ENCODE measurements around the gene NUMBL. TPM values are rescaled to one million over a fixed set of nuclear protein-coding genes. Genes with fewer than 3 reads are reported as not detected.
A peak's percentile ranks its signal among the peaks of the same experiment; 100 is the strongest.

The NUMBL gene
- total and polyA plus RNA-seq, 5 experiments from 2014 or later, result 0.80 to 16.9 (median 1.2) TPM

GRCh38 chr19:40697007-40697406 lies 6.6 kb upstream of the NUMBL start:
- H3K4me1 Mint-ChIP-seq, result peaks cover 0 to under 1% (median 0%) of the 10 kb centered on the region in 4 donors
- no peak for ATAC-seq
- POLR2A ChIA-PET, result interaction anchor here (0.6 to 0.8 kb wide), 2 partner anchors 14 to 17 kb away, joined by 3 to 4 read pairs; no protein-coding TSS in a partner anchor
- no peak overlapping the region for H3K27ac Mint-ChIP-seq
- H3K36me3 Mint-ChIP-seq, result peaks cover 0 to 35% (median 3%) of the 10 kb centered on the region in 3 donors
- DNase-seq, result no peak
- no peaks in the 10 kb centered on the region for H3K9me3 Mint-ChIP-seq
- no peaks in the 10 kb centered on the region for H3K27me3 Mint-ChIP-seq
- no peak overlapping the region for H3K4me3 Mint-ChIP-seq

- Mint-ChIP-seq H3K9me3 (no peaks in the 10 kb centered on the region), H3K27me3 (no peaks in the 10 kb centered on the region), H3K4me3 (no peak overlapping the region), H3K27ac (peak overlapping the region in 1 of 10 donors; percentile 17), H3K36me3 (peaks cover 0 to 30% (median 0%) of the 10 kb centered on the region in 3 donors), H3K4me1 (peaks cover 0 to 3% (median 2%) of the 10 kb centered on the region in 4 donors)
- DNase-seq, result no peak
- POLR2A ChIA-PET, result no interaction called here
- ATAC-seq, result no peak
These were observed 5.4 kb upstream of the NUMBL start for GRCh38 chr19:40695881-40696280.

DNA sequence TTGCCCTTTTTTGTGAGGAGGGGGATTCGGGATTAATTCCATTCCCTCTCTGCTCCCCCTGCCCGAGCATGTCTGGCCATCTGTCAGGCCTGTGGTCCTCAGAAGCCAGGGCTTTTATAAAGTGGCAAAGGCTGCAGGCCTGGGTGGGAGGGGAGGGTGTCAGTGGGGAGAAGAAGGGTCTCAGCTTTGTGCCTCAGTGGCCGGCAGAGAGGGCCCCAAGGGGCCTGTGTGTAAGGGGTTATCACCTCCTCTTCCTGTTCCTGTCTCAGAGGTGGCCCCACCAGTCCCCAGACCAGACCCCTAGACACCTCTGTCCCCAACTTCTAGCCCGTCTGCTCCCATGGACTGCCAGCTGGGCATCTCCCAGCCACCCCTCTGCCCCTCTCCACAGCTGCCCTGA lies 3.4 kb upstream of the NUMBL start:
- Mint-ChIP-seq H3K9me3 (no peaks in the 10 kb centered on the region), H3K4me3 (no peak overlapping the region), H3K36me3 (peaks cover 0 to 25% (median 0%) of the 10 kb centered on the region in 3 donors), H3K27me3 (no peaks in the 10 kb centered on the region), H3K27ac (no peak overlapping the region), H3K4me1 (peaks cover 2 to 7% (median 5%) of the 10 kb centered on the region in 4 donors)
- no peak for ATAC-seq
- POLR2A ChIA-PET, result no interaction called here
- DNase-seq, result no peak

- peaks cover 2 to 7% (median 5%) of the 10 kb centered on the region in 4 donors for H3K4me1 Mint-ChIP-seq
- DNase-seq, result no peak
- POLR2A ChIA-PET, result no interaction called here
- H3K36me3 Mint-ChIP-seq, result peaks cover 0 to 25% (median 0%) of the 10 kb centered on the region in 3 donors
- H3K27ac Mint-ChIP-seq, result peak overlapping the region in 1 of 10 donors; percentile 2
- H3K4me3 Mint-ChIP-seq, result peak overlapping the region in 1 of 10 donors; percentile 26
- no peaks in the 10 kb centered on the region for H3K9me3 Mint-ChIP-seq
- no peaks in the 10 kb centered on the region for H3K27me3 Mint-ChIP-seq
- ATAC-seq, result no peak
These were observed 2.8 kb upstream of the NUMBL start for GRCh38 chr19:40693150-40693788.

- Mint-ChIP-seq H3K9me3 (no peaks in the 10 kb centered on the region), H3K27me3 (no peaks in the 10 kb centered on the region), H3K27ac (peak overlapping the region in 4 of 10 donors; percentile 36 to 72 (median 64)), H3K4me3 (peak overlapping the region in 5 of 10 donors; percentile 9 to 62 (median 58)), H3K36me3 (peaks cover 0 to 23% (median 0%) of the 10 kb centered on the region in 3 donors), H3K4me1 (peaks cover 2 to 7% (median 5%) of the 10 kb centered on the region in 4 donors)
- DNase-seq, result no peak
- no peak for ATAC-seq
- POLR2A ChIA-PET, result no interaction called here
These were observed 1.7 kb upstream of the NUMBL start for GRCh38 chr19:40692212-40692551.

DNA sequence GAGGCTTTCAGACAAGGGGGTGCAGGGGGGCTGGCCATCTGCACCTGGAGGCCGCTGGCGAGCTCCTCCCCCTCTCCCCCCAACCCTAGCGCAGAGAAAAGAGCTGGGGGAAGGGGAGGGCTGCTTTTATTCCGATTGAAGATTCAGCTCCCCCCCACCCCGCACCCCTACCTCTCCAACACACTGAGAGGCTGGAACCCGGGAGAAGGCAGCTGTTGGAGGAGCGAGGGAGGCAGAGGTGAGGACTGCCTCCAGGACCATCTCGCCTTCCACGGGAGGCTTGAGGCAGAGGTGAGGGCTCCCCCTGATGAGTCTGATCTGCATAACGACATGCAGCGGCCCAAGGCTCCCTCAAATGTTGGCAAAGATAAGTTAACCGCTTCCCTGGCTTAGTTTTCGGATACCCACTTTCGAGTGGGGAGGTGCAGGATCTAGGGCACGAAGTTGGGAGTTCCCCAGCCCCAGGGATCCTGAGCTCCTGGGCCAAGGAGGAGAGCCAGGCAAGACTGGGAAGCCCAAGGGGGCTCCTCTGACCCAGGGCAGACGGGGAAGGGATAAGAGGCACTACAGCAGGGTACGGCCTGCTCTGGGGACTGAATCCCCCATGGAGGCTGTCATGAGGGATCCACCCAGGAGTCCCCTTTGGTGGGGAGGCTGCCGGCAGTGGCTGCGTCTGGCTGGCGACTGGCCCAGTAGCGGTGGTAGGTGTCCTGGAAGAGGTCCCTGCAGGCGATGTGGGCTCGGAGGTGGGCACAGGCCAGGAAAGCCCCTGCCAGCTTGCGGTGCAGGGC lies 1.2 kb upstream of the NUMBL start:
- peak overlapping the region in 8 of 10 donors; percentile 12 to 94 (median 62) for H3K4me3 Mint-ChIP-seq

DNA sequence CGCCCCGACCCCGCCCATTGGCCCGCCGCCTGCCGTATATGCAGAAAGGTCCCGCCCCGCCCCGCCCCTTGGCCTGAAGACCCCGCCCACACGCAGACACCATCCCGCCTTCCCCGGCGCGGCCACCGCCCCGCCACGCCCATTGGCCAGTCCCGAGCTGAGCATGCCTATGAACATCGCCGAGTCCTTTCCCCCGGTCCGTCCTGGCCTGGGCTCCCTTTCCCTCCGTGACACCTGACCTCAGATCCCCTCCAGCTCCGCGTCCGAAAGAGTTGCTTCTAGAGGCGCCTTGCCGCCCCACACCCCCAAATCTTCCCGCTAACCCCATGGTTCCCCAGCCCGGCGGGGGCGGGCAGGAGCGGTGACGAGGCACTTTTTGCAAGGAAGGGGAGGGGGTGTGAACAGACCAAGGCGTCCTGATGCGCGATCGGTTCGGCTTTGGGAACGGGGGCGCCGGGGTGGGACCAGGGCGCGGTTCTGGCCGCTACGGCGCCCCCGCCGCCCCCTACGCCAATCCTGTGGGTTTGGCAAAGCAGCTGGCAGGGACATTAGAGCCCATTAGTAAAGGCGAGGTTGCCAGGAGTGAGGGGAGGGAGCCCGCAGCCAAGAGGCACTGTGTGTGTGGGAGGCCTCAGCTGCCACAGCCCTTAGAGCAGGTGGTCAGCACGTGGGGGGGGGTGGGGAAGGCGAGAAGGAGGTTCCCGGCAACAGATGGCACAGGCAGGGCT lies 406 bp upstream of the NUMBL start:
- POLR2A ChIA-PET, result interaction anchor here (0.7 to 1.6 kb wide), 8 partner anchors 9 to 126 kb away, joined by 3 to 4 read pairs (median 3); partner anchors contain the start of genes ACTMAP, RAB4B and SNRPA
- H3K4me3 Mint-ChIP-seq, result peak overlapping the region; percentile 86 to 94 (median 89)
- H3K36me3 Mint-ChIP-seq, result peaks cover 0 to 16% (median 0%) of the 10 kb centered on the region in 3 donors
- H3K4me1 Mint-ChIP-seq, result peaks cover 2 to 7% (median 5%) of the 10 kb centered on the region in 4 donors
- ATAC-seq, result peak; percentile 83 to 86
- peak overlapping the region in 9 of 10 donors; percentile 41 to 91 (median 80) for H3K27ac Mint-ChIP-seq
- peak; percentile 53 to 92 (median 78) for DNase-seq
- no peaks in the 10 kb centered on the region for H3K9me3 Mint-ChIP-seq
- H3K27me3 Mint-ChIP-seq, result no peaks in the 10 kb centered on the region

More for the DNA sequence above, 1.2 kb upstream of the NUMBL start:
- Mint-ChIP-seq H3K27ac (peak overlapping the region in 4 of 10 donors; percentile 33 to 80 (median 48)), H3K9me3 (no peaks in the 10 kb centered on the region), H3K36me3 (peaks cover 0 to 17% (median 0%) of the 10 kb centered on the region in 3 donors), H3K27me3 (no peaks in the 10 kb centered on the region), H3K4me1 (peaks cover 2 to 7% (median 5%) of the 10 kb centered on the region in 4 donors)
- ATAC-seq (no peak), DNase-seq (peak in 3 of 10 donors; percentile 12 to 16 (median 14))
- POLR2A ChIA-PET, result interaction anchor here (0.7 to 1.6 kb wide), 5 partner anchors 8 to 125 kb away, joined by 3 read pairs; no protein-coding TSS in a partner anchor

DNA sequence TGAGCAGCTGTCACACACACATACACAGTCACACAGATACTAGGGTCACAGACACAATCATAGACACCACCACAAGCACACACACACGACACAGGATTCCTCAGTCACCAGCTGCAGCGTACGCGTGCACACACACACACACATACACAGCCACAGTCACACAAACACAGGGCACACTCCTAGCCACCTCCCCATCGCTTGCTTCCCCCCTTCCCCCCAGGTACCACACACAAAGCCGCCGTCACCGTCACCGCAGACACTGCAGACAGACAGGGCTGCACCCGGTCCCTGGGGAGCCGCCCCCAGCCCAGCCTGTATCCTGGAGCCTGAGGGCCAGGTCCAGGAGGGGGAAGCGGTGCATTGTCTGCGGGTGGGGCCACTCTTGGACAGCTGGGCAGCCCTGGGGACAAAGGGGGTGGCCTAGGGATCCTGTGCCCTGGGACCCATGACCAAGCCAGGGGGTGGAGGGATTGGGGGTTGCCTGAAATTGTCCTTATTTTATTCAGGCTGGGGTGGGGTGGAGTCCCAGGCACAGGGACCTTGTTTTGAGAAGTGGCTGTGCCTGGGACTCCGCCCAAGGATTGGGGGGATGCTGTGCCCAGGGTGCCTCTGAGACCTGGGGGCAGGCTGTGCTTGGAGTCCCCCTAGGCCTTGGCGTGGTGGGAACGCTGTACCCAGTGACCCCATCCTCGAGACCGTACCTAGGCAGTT lies 957 bp downstream of the NUMBL start:
- Mint-ChIP-seq H3K27ac (no peak overlapping the region), H3K4me3 (peak overlapping the region in 4 of 10 donors; percentile 28 to 86 (median 50)), H3K27me3 (no peaks in the 10 kb centered on the region), H3K9me3 (no peaks in the 10 kb centered on the region), H3K36me3 (peaks cover 0 to 21% (median 0%) of the 10 kb centered on the region in 3 donors), H3K4me1 (peaks cover 4 to 7% (median 5%) of the 10 kb centered on the region in 4 donors)
- DNase-seq (peak in 6 of 10 donors; percentile 5 to 69 (median 18)), ATAC-seq (peak in 1 of 2 donors; percentile 44)
- POLR2A ChIA-PET, result interaction anchor here (0.6 kb wide), 1 partner anchor 21 kb away, joined by 3 read pairs; no protein-coding TSS in a partner anchor

- no peak overlapping the region for H3K4me3 Mint-ChIP-seq
- peaks cover 0 to 16% (median 0%) of the 10 kb centered on the region in 3 donors for H3K36me3 Mint-ChIP-seq
- ATAC-seq, result no peak
- H3K4me1 Mint-ChIP-seq, result peaks cover 4 to 7% (median 5%) of the 10 kb centered on the region in 4 donors
- H3K27ac Mint-ChIP-seq, result no peak overlapping the region
- H3K27me3 Mint-ChIP-seq, result no peaks in the 10 kb centered on the region
- POLR2A ChIA-PET, result no interaction called here
- no peaks in the 10 kb centered on the region for H3K9me3 Mint-ChIP-seq
- DNase-seq, result no peak
These were observed 1.5 kb downstream of the NUMBL start for GRCh38 chr19:40688987-40689338.

DNA sequence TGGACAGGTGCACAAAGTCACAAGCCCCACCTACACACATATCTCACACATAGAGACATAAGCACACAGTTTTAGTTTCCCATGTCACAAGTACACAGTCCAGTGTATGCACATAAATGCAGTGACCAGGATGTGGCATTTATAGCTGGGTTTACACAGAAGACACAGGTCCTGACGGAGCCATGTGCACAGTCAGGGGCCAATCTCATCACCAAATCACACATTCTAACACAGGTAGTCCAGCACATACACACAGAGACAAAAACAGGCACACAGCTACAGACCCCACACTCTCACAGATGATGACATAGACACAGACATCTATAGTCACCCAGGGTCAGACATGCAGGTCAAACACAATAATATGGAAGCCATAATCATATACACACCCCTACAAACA lies 2.1 kb downstream of the NUMBL start:
- Mint-ChIP-seq H3K27me3 (no peaks in the 10 kb centered on the region), H3K4me3 (no peak overlapping the region), H3K9me3 (no peaks in the 10 kb centered on the region), H3K4me1 (peaks cover 4 to 7% (median 5%) of the 10 kb centered on the region in 4 donors), H3K36me3 (peaks cover 0 to 16% (median 0%) of the 10 kb centered on the region in 3 donors), H3K27ac (no peak overlapping the region)
- ATAC-seq, result no peak
- POLR2A ChIA-PET, result no interaction called here
- no peak for DNase-seq

DNA sequence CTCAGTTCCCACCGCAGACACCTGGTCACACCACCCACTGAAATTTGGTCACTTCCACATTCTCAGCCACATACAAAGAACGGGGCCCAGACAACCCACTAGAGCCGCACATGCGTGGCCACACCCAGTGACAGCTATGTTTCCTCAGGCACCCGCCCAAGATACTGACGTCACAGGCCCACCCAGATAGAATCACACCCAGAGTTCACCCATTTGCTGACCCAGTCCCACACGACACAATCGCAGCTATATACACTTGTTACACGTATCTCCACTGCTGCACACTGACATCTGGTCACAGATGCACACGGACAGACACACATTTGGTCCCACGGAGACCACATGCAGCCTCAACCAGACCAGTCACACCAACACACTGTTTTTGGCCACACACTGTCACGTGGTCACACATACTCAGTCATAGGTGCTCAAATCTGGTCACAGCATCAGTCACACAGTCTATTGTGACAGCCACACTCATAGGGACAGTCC lies 2.9 kb downstream of the NUMBL start:
- H3K4me3 Mint-ChIP-seq, result no peak overlapping the region
- peaks cover 0 to 14% (median 0%) of the 10 kb centered on the region in 3 donors for H3K36me3 Mint-ChIP-seq
- no peaks in the 10 kb centered on the region for H3K27me3 Mint-ChIP-seq
- no peaks in the 10 kb centered on the region for H3K9me3 Mint-ChIP-seq
- H3K4me1 Mint-ChIP-seq, result peaks cover 4 to 7% (median 5%) of the 10 kb centered on the region in 4 donors
- POLR2A ChIA-PET, result no interaction called here
- ATAC-seq, result no peak
- H3K27ac Mint-ChIP-seq, result no peak overlapping the region
- peak in 1 of 10 donors; percentile 16 for DNase-seq

Data from naive thymus-derived CD8-positive, alpha-beta T cell (primary cell).